ENCODE measurements around the gene ST6GALNAC5.

ST6GALNAC5 gene

GRCh38 chr1:76840278-76840677 lies 27.0 kb upstream of the ST6GALNAC5 start:
- no peak for DNase-seq (ENCODE audit: low read depth)
- no peak overlapping the region for H3K4me3 ChIP-seq (ENCODE audit: low read depth, low read length)
- TF ChIP-seq MAX (IDR thresholded peaks at IDR 0.05; ENCODE audit: low read depth, low read length) (no peak), MYC (IDR thresholded peaks at IDR 0.05; ENCODE audit: low read depth, low read length) (no peak), CTCF (IDR thresholded peaks at IDR 0.05; ENCODE audit: low read depth, low read length) (no peak), POLR2A (IDR thresholded peaks at IDR 0.05; ENCODE audit: extremely low read depth, insufficient read length) (no peak)

- no peak for TF ChIP-seq MYC (IDR thresholded peaks at IDR 0.05; ENCODE audit: low read depth, low read length)
- TF ChIP-seq CTCF (IDR thresholded peaks at IDR 0.05; ENCODE audit: low read depth, low read length), result no peak
- no peak for TF ChIP-seq MAX (IDR thresholded peaks at IDR 0.05; ENCODE audit: low read depth, low read length)
- TF ChIP-seq POLR2A (IDR thresholded peaks at IDR 0.05; ENCODE audit: extremely low read depth, insufficient read length), result no peak
- DNase-seq (ENCODE audit: low read depth), result no peak
- no peak overlapping the region for H3K4me3 ChIP-seq (ENCODE audit: low read depth, low read length)
These were observed 25.8 kb upstream of the ST6GALNAC5 start for GRCh38 chr1:76841460-76841859.

- no peak for TF ChIP-seq POLR2A (IDR thresholded peaks at IDR 0.05; ENCODE audit: extremely low read depth, insufficient read length)
- TF ChIP-seq MYC (IDR thresholded peaks at IDR 0.05; ENCODE audit: low read depth, low read length), result no peak
- no peak for TF ChIP-seq CTCF (IDR thresholded peaks at IDR 0.05; ENCODE audit: low read depth, low read length)
- TF ChIP-seq MAX (IDR thresholded peaks at IDR 0.05; ENCODE audit: low read depth, low read length), result no peak
- no peak overlapping the region for H3K4me3 ChIP-seq (ENCODE audit: low read depth, low read length)
- DNase-seq (ENCODE audit: low read depth), result no peak
These were observed 23.3 kb upstream of the ST6GALNAC5 start for GRCh38 chr1:76843821-76844464.

GRCh38 chr1:76854255-76854654 lies 13.0 kb upstream of the ST6GALNAC5 start:
- DNase-seq (ENCODE audit: low read depth), result no peak
- H3K4me3 ChIP-seq (ENCODE audit: low read depth, low read length), result no peak overlapping the region
- no peak for TF ChIP-seq MYC (IDR thresholded peaks at IDR 0.05; ENCODE audit: low read depth, low read length)
- TF ChIP-seq MAX (IDR thresholded peaks at IDR 0.05; ENCODE audit: low read depth, low read length), result no peak
- no peak for TF ChIP-seq POLR2A (IDR thresholded peaks at IDR 0.05; ENCODE audit: extremely low read depth, insufficient read length)
- TF ChIP-seq CTCF (IDR thresholded peaks at IDR 0.05; ENCODE audit: low read depth, low read length), result no peak

- TF ChIP-seq CTCF (IDR thresholded peaks at IDR 0.05; ENCODE audit: low read depth, low read length), result no peak
- no peak for TF ChIP-seq POLR2A (IDR thresholded peaks at IDR 0.05; ENCODE audit: extremely low read depth, insufficient read length)
- no peak for TF ChIP-seq MAX (IDR thresholded peaks at IDR 0.05; ENCODE audit: low read depth, low read length)
- TF ChIP-seq MYC (IDR thresholded peaks at IDR 0.05; ENCODE audit: low read depth, low read length), result no peak
- no peak overlapping the region for H3K4me3 ChIP-seq (ENCODE audit: low read depth, low read length)
- no peak for DNase-seq (ENCODE audit: low read depth)
These were observed 11.2 kb upstream of the ST6GALNAC5 start for GRCh38 chr1:76856104-76856503.
